Stimulated activated CD8-positive, alpha-beta memory T cell treated with anti-CD3 and anti-CD28 coated beads, Interleukin-7, amount 100 ng/mL, for 1 hour (primary cell): Measurements from ENCODE around the gene DENND1A.

Source experiments
- DNase-seq, 2 donors: peaks; one replicate each; pipeline ENCODE4 v3.0.0-alpha.2; 2020; ENCODE audit warnings: low read depth in 2 of 2

DENND1A gene

GRCh38 chr9:123469282-123469681, 460.6 kb downstream of the DENND1A start:
- DNase-seq, result no peak

- no peak for DNase-seq
These were observed 461.4 kb downstream of the DENND1A start for GRCh38 chr9:123468541-123468940.

- DNase-seq, result no peak
These were observed 464.6 kb downstream of the DENND1A start for GRCh38 chr9:123465304-123465703.

GRCh38 chr9:123460091-123460490, 469.8 kb downstream of the DENND1A start:
- no peak for DNase-seq

GRCh38 chr9:123457583-123457982, 472.3 kb downstream of the DENND1A start:
- DNase-seq, result no peak

GRCh38 chr9:123456011-123456410, 473.9 kb downstream of the DENND1A start:
- no peak for DNase-seq

- no peak for DNase-seq
These were observed 474.7 kb downstream of the DENND1A start for GRCh38 chr9:123455187-123455586.

GRCh38 chr9:123454361-123454760, 475.6 kb downstream of the DENND1A start:
- no peak for DNase-seq

- no peak for DNase-seq
These were observed 476.1 kb downstream of the DENND1A start for GRCh38 chr9:123453831-123454321.

- DNase-seq, result no peak
These were observed 476.8 kb downstream of the DENND1A start for GRCh38 chr9:123453076-123453667.

GRCh38 chr9:123450996-123451395, 478.9 kb downstream of the DENND1A start:
- DNase-seq, result no peak

GRCh38 chr9:123450098-123450770, 479.7 kb downstream of the DENND1A start:
- DNase-seq, result no peak

- no peak for DNase-seq
These were observed 481.8 kb downstream of the DENND1A start for GRCh38 chr9:123447934-123448646.

GRCh38 chr9:123445981-123446610, 483.8 kb downstream of the DENND1A start:
- DNase-seq, result no peak

- no peak for DNase-seq
These were observed 484.8 kb downstream of the DENND1A start for GRCh38 chr9:123445116-123445515.

- no peak for DNase-seq
These were observed 488.2 kb downstream of the DENND1A start for GRCh38 chr9:123441769-123442168.

- no peak for DNase-seq
These were observed 489.7 kb downstream of the DENND1A start for GRCh38 chr9:123440256-123440655.

- DNase-seq, result no peak
These were observed 491.1 kb downstream of the DENND1A start for GRCh38 chr9:123438821-123439220.

GRCh38 chr9:123438321-123438720, 491.6 kb downstream of the DENND1A start:
- no peak for DNase-seq

- DNase-seq, result no peak
These were observed 492.7 kb downstream of the DENND1A start for GRCh38 chr9:123437201-123437600.

GRCh38 chr9:123435471-123435870, 494.5 kb downstream of the DENND1A start:
- DNase-seq, result no peak

- DNase-seq, result no peak
These were observed 495.2 kb downstream of the DENND1A start for GRCh38 chr9:123434619-123435240.
